GM12873 (cell line): ENCODE data around the gene LRRC3.

Source experiments
- CTCF ChIP-seq: IDR thresholded peaks from 2 replicates; pipeline ENCODE4 v1.5.1; 2012; ENCODE audit warnings: low read depth, mild to moderate bottlenecking, moderate library complexity, low read length, control low read depth; ENCODE audit not compliant: insufficient read depth; ENCODE audit errors: missing control alignments

The LRRC3 gene

GRCh38 chr21:44414291-44415072 lies 40.8 kb upstream of the LRRC3 start:
- no peak for TF ChIP-seq CTCF

GRCh38 chr21:44415073-44416025 lies 40.0 kb upstream of the LRRC3 start:
- TF ChIP-seq CTCF = no peak

GRCh38 chr21:44416193-44416592 lies 39.1 kb upstream of the LRRC3 start:
- no peak for TF ChIP-seq CTCF

- TF ChIP-seq CTCF = no peak
Measured at GRCh38 chr21:44418108-44418875, 37.0 kb upstream of the LRRC3 start.

- TF ChIP-seq CTCF = no peak
Measured at GRCh38 chr21:44418876-44419230, 36.5 kb upstream of the LRRC3 start.

GRCh38 chr21:44419679-44420078 lies 35.6 kb upstream of the LRRC3 start:
- TF ChIP-seq CTCF = no peak
